ENCODE results near the gene CCNL2.
A peak's percentile ranks its signal among the peaks of the same experiment; 100 is the strongest.

CCNL2 gene

DNA sequence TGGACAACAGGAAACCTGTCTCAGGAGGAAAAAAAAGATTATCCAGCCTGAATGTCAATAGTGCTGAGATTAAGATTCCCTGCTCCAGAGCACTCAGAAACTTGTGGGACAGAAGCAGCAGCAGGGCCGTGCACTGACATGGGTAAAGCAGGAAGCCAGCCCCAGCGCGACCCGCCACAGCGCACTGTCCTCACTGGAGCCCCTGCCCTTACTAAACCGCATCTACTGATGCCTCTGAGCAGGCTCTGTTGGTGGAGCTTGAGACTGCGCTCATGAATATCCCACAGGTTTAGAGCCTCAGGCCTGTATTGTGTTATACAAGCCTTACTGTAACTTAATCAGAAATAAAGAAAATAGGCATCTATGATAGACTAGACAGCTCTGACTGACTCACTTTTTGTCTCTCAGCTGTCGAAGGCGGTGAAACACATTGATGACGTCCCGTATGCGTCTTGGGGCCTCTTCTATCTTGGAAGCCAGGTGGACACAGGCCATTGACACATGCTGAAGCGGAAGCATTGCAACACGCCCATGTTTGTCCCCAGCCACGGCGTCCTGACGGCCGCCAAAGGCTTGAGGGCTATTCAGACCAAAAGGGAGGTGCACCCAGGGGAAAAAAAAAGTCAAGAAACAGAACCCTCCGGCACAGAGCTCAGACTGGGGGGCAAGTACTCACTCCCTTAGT is 1.2 kb downstream of the CCNL2 start:
- TF ChIP-seq GABPA (IDR thresholded peaks at IDR 0.05; ENCODE audit: low read depth): 0 out of 2 replicates have a peak, but pooled peaks have one; percentile 37
- TF ChIP-seq, protein P1, sequence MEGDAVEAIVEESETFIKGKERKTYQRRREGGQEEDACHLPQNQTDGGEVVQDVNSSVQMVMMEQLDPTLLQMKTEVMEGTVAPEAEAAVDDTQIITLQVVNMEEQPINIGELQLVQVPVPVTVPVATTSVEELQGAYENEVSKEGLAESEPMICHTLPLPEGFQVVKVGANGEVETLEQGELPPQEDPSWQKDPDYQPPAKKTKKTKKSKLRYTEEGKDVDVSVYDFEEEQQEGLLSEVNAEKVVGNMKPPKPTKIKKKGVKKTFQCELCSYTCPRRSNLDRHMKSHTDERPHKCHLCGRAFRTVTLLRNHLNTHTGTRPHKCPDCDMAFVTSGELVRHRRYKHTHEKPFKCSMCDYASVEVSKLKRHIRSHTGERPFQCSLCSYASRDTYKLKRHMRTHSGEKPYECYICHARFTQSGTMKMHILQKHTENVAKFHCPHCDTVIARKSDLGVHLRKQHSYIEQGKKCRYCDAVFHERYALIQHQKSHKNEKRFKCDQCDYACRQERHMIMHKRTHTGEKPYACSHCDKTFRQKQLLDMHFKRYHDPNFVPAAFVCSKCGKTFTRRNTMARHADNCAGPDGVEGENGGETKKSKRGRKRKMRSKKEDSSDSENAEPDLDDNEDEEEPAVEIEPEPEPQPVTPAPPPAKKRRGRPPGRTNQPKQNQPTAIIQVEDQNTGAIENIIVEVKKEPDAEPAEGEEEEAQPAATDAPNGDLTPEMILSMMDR (IDR thresholded peaks at IDR 0.05; ENCODE audit: insufficient read depth, low read length): no peak
- peak; percentile 48 for TF ChIP-seq POLR2AphosphoS5 (IDR thresholded peaks at IDR 0.05; ENCODE audit: low read depth)
- DNase-seq (ENCODE audit: low read depth in 1 of 2, low spot score in 1 of 2): peak; percentile 68 to 77
- no peaks in the 10 kb centered on the region for H3K27me3 ChIP-seq (ENCODE audit: insufficient read depth, poor library complexity, severe bottlenecking)
- H3K4me3 ChIP-seq (replicated peaks; ENCODE audit: insufficient read depth, low read length): peak overlapping the region; percentile 88
- H3K27ac ChIP-seq (replicated peaks): peak overlapping the region; percentile 92

DNA sequence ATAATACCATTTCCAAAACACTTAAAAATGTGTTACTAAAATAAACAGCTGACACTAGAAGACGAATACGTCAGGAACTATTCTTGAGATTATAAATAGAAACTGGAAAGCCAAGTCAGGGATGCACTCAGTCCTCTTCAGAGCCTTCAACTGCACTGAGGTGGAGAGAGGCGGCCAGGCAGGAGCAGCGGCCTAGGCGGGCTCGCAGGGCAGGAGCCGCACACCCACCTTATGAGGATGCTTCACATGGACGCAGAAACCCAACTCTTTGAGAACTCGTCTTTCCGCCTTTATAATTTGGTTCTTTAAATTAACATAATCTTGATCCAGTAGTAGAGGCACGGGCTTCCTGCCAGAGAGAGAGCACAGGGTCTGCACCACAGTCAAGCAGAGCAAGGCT is 4.0 kb downstream of the CCNL2 start:
- H3K27ac ChIP-seq (replicated peaks): no peak overlapping the region
- no peaks in the 10 kb centered on the region for H3K27me3 ChIP-seq (ENCODE audit: insufficient read depth, poor library complexity, severe bottlenecking)
- no peak overlapping the region for H3K4me3 ChIP-seq (replicated peaks; ENCODE audit: insufficient read depth, low read length)
- TF ChIP-seq, protein P2, sequence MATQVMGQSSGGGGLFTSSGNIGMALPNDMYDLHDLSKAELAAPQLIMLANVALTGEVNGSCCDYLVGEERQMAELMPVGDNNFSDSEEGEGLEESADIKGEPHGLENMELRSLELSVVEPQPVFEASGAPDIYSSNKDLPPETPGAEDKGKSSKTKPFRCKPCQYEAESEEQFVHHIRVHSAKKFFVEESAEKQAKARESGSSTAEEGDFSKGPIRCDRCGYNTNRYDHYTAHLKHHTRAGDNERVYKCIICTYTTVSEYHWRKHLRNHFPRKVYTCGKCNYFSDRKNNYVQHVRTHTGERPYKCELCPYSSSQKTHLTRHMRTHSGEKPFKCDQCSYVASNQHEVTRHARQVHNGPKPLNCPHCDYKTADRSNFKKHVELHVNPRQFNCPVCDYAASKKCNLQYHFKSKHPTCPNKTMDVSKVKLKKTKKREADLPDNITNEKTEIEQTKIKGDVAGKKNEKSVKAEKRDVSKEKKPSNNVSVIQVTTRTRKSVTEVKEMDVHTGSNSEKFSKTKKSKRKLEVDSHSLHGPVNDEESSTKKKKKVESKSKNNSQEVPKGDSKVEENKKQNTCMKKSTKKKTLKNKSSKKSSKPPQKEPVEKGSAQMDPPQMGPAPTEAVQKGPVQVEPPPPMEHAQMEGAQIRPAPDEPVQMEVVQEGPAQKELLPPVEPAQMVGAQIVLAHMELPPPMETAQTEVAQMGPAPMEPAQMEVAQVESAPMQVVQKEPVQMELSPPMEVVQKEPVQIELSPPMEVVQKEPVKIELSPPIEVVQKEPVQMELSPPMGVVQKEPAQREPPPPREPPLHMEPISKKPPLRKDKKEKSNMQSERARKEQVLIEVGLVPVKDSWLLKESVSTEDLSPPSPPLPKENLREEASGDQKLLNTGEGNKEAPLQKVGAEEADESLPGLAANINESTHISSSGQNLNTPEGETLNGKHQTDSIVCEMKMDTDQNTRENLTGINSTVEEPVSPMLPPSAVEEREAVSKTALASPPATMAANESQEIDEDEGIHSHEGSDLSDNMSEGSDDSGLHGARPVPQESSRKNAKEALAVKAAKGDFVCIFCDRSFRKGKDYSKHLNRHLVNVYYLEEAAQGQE (IDR thresholded peaks at IDR 0.05; ENCODE audit: insufficient replicate concordance, low read depth): no peak
- no peak for TF ChIP-seq SPI1 (IDR thresholded peaks at IDR 0.05; ENCODE audit: borderline replicate concordance, low read depth)
- TF ChIP-seq POLR2AphosphoS5 (IDR thresholded peaks at IDR 0.05; ENCODE audit: low read depth): no peak
- TF ChIP-seq GABPA (IDR thresholded peaks at IDR 0.05; ENCODE audit: low read depth): no peak
- TF ChIP-seq, protein P1 (IDR thresholded peaks at IDR 0.05; ENCODE audit: insufficient read depth, low read length): no peak
- no peak for DNase-seq (ENCODE audit: low read depth in 1 of 2, low spot score in 1 of 2)

DNA sequence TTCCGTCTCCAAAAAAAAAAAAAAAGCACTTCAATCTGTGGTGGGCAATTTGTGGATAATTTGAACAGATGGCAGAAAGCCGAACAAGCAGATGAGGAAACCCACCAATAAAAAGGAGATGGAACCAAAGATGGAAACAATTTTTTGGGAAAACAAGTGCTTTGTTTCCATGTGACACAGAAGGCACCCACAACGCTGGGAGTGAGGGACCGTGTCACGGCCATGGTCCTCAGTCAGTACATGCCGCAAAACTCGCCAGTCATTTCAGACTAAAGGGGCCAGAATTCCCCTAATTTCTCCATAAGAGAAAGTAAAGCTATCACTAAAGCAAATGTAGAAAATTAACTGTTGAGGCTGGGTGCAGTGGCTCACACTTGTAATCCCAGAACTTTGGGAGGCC is 5.0 kb downstream of the CCNL2 start:
- TF ChIP-seq SPI1 (IDR thresholded peaks at IDR 0.05; ENCODE audit: borderline replicate concordance, low read depth) (no peak), GABPA (IDR thresholded peaks at IDR 0.05; ENCODE audit: low read depth) (no peak), POLR2AphosphoS5 (IDR thresholded peaks at IDR 0.05; ENCODE audit: low read depth) (no peak)
- TF ChIP-seq, protein P1 (IDR thresholded peaks at IDR 0.05; ENCODE audit: insufficient read depth, low read length): no peak
- TF ChIP-seq, protein P2 (IDR thresholded peaks at IDR 0.05; ENCODE audit: insufficient replicate concordance, low read depth): no peak
- Histone ChIP-seq H3K27me3 (ENCODE audit: insufficient read depth, poor library complexity, severe bottlenecking) (no peaks in the 10 kb centered on the region), H3K4me3 (replicated peaks; ENCODE audit: insufficient read depth, low read length) (no peak overlapping the region), H3K27ac (replicated peaks) (no peak overlapping the region)
- DNase-seq (ENCODE audit: low read depth in 1 of 2, low spot score in 1 of 2): no peak

DNA sequence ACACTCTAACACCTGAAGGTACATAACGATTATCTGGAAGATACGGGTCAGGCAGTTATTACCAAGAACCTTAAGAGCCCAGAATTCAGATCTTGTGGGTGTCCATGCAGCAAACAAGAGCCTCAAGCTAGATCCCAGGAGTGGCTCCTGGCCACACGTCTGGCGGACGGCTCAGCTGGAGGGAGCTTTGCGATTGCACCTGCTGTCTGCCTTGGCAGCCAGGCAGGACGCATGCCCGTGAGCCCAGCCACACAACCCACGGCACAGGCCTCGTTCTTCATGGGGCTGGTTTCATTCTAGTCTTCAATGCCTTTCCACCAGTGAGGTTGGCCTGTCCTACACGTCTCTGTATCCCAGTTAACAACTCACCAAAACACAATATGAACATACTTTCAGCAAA is 5.7 kb downstream of the CCNL2 start:
- Histone ChIP-seq H3K27me3 (ENCODE audit: insufficient read depth, poor library complexity, severe bottlenecking) (no peaks in the 10 kb centered on the region), H3K27ac (replicated peaks) (no peak overlapping the region), H3K4me3 (replicated peaks; ENCODE audit: insufficient read depth, low read length) (no peak overlapping the region)
- no peak for DNase-seq (ENCODE audit: low read depth in 1 of 2, low spot score in 1 of 2)
- TF ChIP-seq GABPA (IDR thresholded peaks at IDR 0.05; ENCODE audit: low read depth) (no peak), POLR2AphosphoS5 (IDR thresholded peaks at IDR 0.05; ENCODE audit: low read depth) (no peak), SPI1 (IDR thresholded peaks at IDR 0.05; ENCODE audit: borderline replicate concordance, low read depth) (no peak)
- TF ChIP-seq, protein P2 (IDR thresholded peaks at IDR 0.05; ENCODE audit: insufficient replicate concordance, low read depth): no peak
- TF ChIP-seq, protein P1 (IDR thresholded peaks at IDR 0.05; ENCODE audit: insufficient read depth, low read length): no peak

All from HL-60 (cell line).